ENCODE measurements around the gene MMD.

The MMD gene

GRCh38 chr17:55345132-55345531 lies 76.5 kb downstream of the MMD start:
- no peak for DNase-seq

- peak; percentile 8 to 14 for DNase-seq
These were observed 77.1 kb downstream of the MMD start for GRCh38 chr17:55344514-55344997.

- no peak for DNase-seq
These were observed 77.6 kb downstream of the MMD start for GRCh38 chr17:55343900-55344513.

GRCh38 chr17:55342800-55343585 lies 78.6 kb downstream of the MMD start:
- DNase-seq: no peak

All from activated CD4-positive, alpha-beta T cell treated with anti-CD3 and anti-CD28 coated beads for 4 hours (primary cell).